Measurements from ENCODE around the gene OR51E2. TPM values are rescaled to one million over a fixed set of nuclear protein-coding genes. Genes with fewer than 3 reads are reported as not detected.

OR51E2 gene
- total and polyA plus RNA-seq, 7 donors, result 0.10 to 0.23 (median 0.19) TPM; not detected in 2

- Histone ChIP-seq H3K27ac (no peak overlapping the region), H3K4me1 (no peaks in the 10 kb centered on the region), H3K36me3 (ENCODE audit: insufficient read depth in 1 of 2, low read depth in 1 of 2) (no peaks in the 10 kb centered on the region), H3K27me3 (ENCODE audit: insufficient read depth in 3 of 3, low read length in 2 of 3) (no peaks in the 10 kb centered on the region), H3K4me3 (no peak overlapping the region), H3K9me3 (no peaks in the 10 kb centered on the region)
- intact Hi-C loops (cut with DNase I), result no loop called here
- ATAC-seq (no peak), DNase-seq (no peak)
- no peak for TF ChIP-seq CTCF (IDR thresholded peaks at IDR 0.05)
- WGBS, 3 donors, result 29 to 34% (median 30%) methylated on average over 3 of the region's 3 CpGs
Observed at GRCh38 chr11:4680341-4680740, 17.3 kb downstream of the OR51E2 start.

- DNase-seq, result no peak
- 64 to 69% (median 64%) methylated on average over 2 of the region's 2 CpGs for WGBS, 3 donors
- no peaks in the 10 kb centered on the region for H3K27me3 ChIP-seq (ENCODE audit: insufficient read depth in 3 of 3, low read length in 2 of 3)
- H3K36me3 ChIP-seq (ENCODE audit: insufficient read depth in 1 of 2, low read depth in 1 of 2), result no peaks in the 10 kb centered on the region
- intact Hi-C loops (cut with DNase I), result no loop called here
- H3K9me3 ChIP-seq, result no peaks in the 10 kb centered on the region
- H3K27ac ChIP-seq, result no peak overlapping the region
- TF ChIP-seq CTCF (IDR thresholded peaks at IDR 0.05), result no peak
- H3K4me3 ChIP-seq, result no peak overlapping the region
- ATAC-seq, result no peak
- no peaks in the 10 kb centered on the region for H3K4me1 ChIP-seq
Observed at GRCh38 chr11:4677948-4678347, 19.7 kb downstream of the OR51E2 start.

GRCh38 chr11:4673781-4674180 is 23.9 kb downstream of the OR51E2 start:
- Histone ChIP-seq H3K9me3 (no peaks in the 10 kb centered on the region), H3K27me3 (ENCODE audit: insufficient read depth in 3 of 3, low read length in 2 of 3) (no peaks in the 10 kb centered on the region), H3K4me3 (no peak overlapping the region), H3K4me1 (no peaks in the 10 kb centered on the region), H3K36me3 (ENCODE audit: insufficient read depth in 1 of 2, low read depth in 1 of 2) (no peaks in the 10 kb centered on the region), H3K27ac (no peak overlapping the region)
- no peak for ATAC-seq
- WGBS, 3 donors, result 53 to 61% (median 58%) methylated on average over 2 of the region's 2 CpGs
- intact Hi-C loops (cut with DNase I), result no loop called here
- no peak for DNase-seq
- no peak for TF ChIP-seq CTCF (IDR thresholded peaks at IDR 0.05)

- Histone ChIP-seq H3K36me3 (ENCODE audit: insufficient read depth in 1 of 2, low read depth in 1 of 2) (no peaks in the 10 kb centered on the region), H3K9me3 (no peaks in the 10 kb centered on the region), H3K4me1 (no peaks in the 10 kb centered on the region), H3K27me3 (ENCODE audit: insufficient read depth in 3 of 3, low read length in 2 of 3) (no peaks in the 10 kb centered on the region), H3K4me3 (no peak overlapping the region), H3K27ac (no peak overlapping the region)
- ATAC-seq (no peak), DNase-seq (no peak)
- no peak for TF ChIP-seq CTCF (IDR thresholded peaks at IDR 0.05)
- 21 to 30% (median 23%) methylated on average over 3 of the region's 3 CpGs for WGBS, 3 donors
- intact Hi-C loops (cut with DNase I), result no loop called here
Observed at GRCh38 chr11:4672470-4672869, 25.2 kb downstream of the OR51E2 start.

- 48 to 56% (median 52%) methylated on average over 2 of the region's 2 CpGs for WGBS, 3 donors
- Histone ChIP-seq H3K27ac (no peak overlapping the region), H3K36me3 (ENCODE audit: insufficient read depth in 1 of 2, low read depth in 1 of 2) (no peaks in the 10 kb centered on the region), H3K4me1 (no peaks in the 10 kb centered on the region), H3K9me3 (no peaks in the 10 kb centered on the region), H3K27me3 (ENCODE audit: insufficient read depth in 3 of 3, low read length in 2 of 3) (no peaks in the 10 kb centered on the region), H3K4me3 (no peak overlapping the region)
- TF ChIP-seq CTCF (IDR thresholded peaks at IDR 0.05), result no peak
- ATAC-seq (no peak), DNase-seq (no peak)
- intact Hi-C loops (cut with DNase I), result no loop called here
Observed at GRCh38 chr11:4671741-4672140, 25.9 kb downstream of the OR51E2 start.

Measured in psoas muscle (tissue), 8 donors.